H9 (cell line): Measurements from ENCODE around the gene TTC1. TPM values are rescaled to one million over a fixed set of nuclear protein-coding genes. Genes with fewer than 3 reads are reported as not detected.

Experiments used
- DNase-seq: peaks from one replicate; pipeline ENCODE4 v3.0.0-alpha.2; 2017
- H2AFZ ChIP-seq: one replicate; pipeline ENCODE4 v1.6.1; 2013; ENCODE audit warnings: mild to moderate bottlenecking, low read length, control low read depth, moderate library complexity
- H2AK5ac ChIP-seq: 2 replicates; pipeline ENCODE4 v1.6.1; 2013; ENCODE audit warnings: low read length, control low read depth, mixed read lengths; ENCODE audit not compliant: insufficient read length
- H2BK120ac ChIP-seq: one replicate; pipeline ENCODE4 v1.6.1; 2013; ENCODE audit warnings: low read depth, mild to moderate bottlenecking, low read length, control low read depth, inconsistent platforms; ENCODE audit not compliant: poor library complexity, severe bottlenecking
- H2BK12ac ChIP-seq: 2 replicates; pipeline ENCODE4 v1.6.1; 2013; ENCODE audit warnings: low read length, control low read depth, mixed read lengths, low read depth; ENCODE audit not compliant: insufficient read length
- H2BK15ac ChIP-seq: 2 replicates; pipeline ENCODE4 v1.6.1; 2013; ENCODE audit warnings: low read depth, low read length, control low read depth
- H2BK20ac ChIP-seq: one replicate; pipeline ENCODE4 v1.6.1; 2013; ENCODE audit warnings: low read depth, mild to moderate bottlenecking, low read length, control low read depth, inconsistent platforms; ENCODE audit not compliant: poor library complexity, severe bottlenecking
- H2BK5ac ChIP-seq: 2 replicates; pipeline ENCODE4 v1.6.1; 2013; ENCODE audit warnings: low read length, control low read depth, mixed read lengths; ENCODE audit not compliant: insufficient read length
- H3K14ac ChIP-seq: 2 replicates; pipeline ENCODE4 v1.6.1; 2013; ENCODE audit warnings: low read length, control low read depth; ENCODE audit not compliant: insufficient read depth
- H3K18ac ChIP-seq: 2 replicates; pipeline ENCODE4 v1.6.1; 2013; ENCODE audit warnings: low read depth, mild to moderate bottlenecking, mixed read lengths, low read length, control low read depth; ENCODE audit not compliant: insufficient read length
- H3K23ac ChIP-seq: 2 replicates; pipeline ENCODE4 v1.6.1; 2013; ENCODE audit warnings: low read length, control low read depth, mixed read lengths, low read depth; ENCODE audit not compliant: insufficient read length
- H3K23me2 ChIP-seq: 2 replicates; pipeline ENCODE4 v1.6.1; 2013; ENCODE audit warnings: low read depth, mild to moderate bottlenecking, mixed read lengths, low read length, control low read depth; ENCODE audit not compliant: insufficient read length, poor library complexity, severe bottlenecking
- H3K27ac ChIP-seq: 2 replicates; pipeline ENCODE4 v1.5.1; 2013; ENCODE audit warnings: low read length, control low read depth, mixed read lengths, low read depth; ENCODE audit not compliant: insufficient read length
- H3K27me3 ChIP-seq: 2 replicates; pipeline ENCODE4 v1.6.1; 2013; ENCODE audit warnings: low read length, control low read depth, inconsistent platforms; ENCODE audit not compliant: insufficient read depth
- H3K4ac ChIP-seq: 2 replicates; pipeline ENCODE4 v1.6.1; 2013; ENCODE audit warnings: low read depth, mild to moderate bottlenecking, control low read depth, inconsistent platforms, low read length, moderate library complexity
- H3K4me1 ChIP-seq: 2 replicates; pipeline ENCODE4 v1.6.1; 2013; ENCODE audit warnings: low read length, control low read depth, inconsistent platforms; ENCODE audit not compliant: insufficient read depth
- H3K4me2 ChIP-seq: 2 replicates; pipeline ENCODE4 v1.6.1; 2013; ENCODE audit warnings: low read length, control low read depth, mixed read lengths; ENCODE audit not compliant: insufficient read length, insufficient read depth
- H3K56ac ChIP-seq: 2 replicates; pipeline ENCODE4 v1.6.1; 2013; ENCODE audit warnings: low read depth, mild to moderate bottlenecking, mixed read lengths, low read length, control low read depth; ENCODE audit not compliant: insufficient read length
- H3K79me1 ChIP-seq: 2 replicates; pipeline ENCODE4 v1.6.1; 2013; ENCODE audit warnings: low read depth, mild to moderate bottlenecking, moderate library complexity, low read length, control low read depth, inconsistent platforms; ENCODE audit not compliant: insufficient read depth, poor library complexity, severe bottlenecking
- H3K79me2 ChIP-seq: 2 replicates; pipeline ENCODE4 v1.6.1; 2013; ENCODE audit warnings: low read length, control low read depth, inconsistent platforms; ENCODE audit not compliant: insufficient read depth
- H3K9ac ChIP-seq: 2 replicates; pipeline ENCODE4 v1.6.1; 2013; ENCODE audit warnings: low read length, control low read depth, mixed read lengths; ENCODE audit not compliant: insufficient read length; ENCODE audit errors: extremely low read depth
- H3K9me3 ChIP-seq: one replicate; pipeline ENCODE4 v1.6.1; 2013; ENCODE audit warnings: low read depth, low read length, inconsistent platforms; ENCODE audit not compliant: control insufficient read depth
- H3T11ph ChIP-seq: one replicate; pipeline ENCODE4 v1.6.1; 2013; ENCODE audit warnings: mild to moderate bottlenecking, low read length, control low read depth, inconsistent platforms
- H4K20me1 ChIP-seq: one replicate; pipeline ENCODE4 v1.6.1; 2013; ENCODE audit not compliant: control insufficient read depth, insufficient read length, insufficient read depth
- H4K5ac ChIP-seq: 2 replicates; pipeline ENCODE4 v1.6.1; 2013; ENCODE audit warnings: low read depth, mild to moderate bottlenecking, mixed read lengths, low read length, control low read depth; ENCODE audit not compliant: insufficient read length
- H4K8ac ChIP-seq: replicated peaks from 2 replicates; pipeline ENCODE4 v1.6.1; 2013; ENCODE audit warnings: low read length, control low read depth, mixed read lengths, low read depth; ENCODE audit not compliant: insufficient read length
- H4K91ac ChIP-seq: 2 replicates; pipeline ENCODE4 v1.6.1; 2013; ENCODE audit warnings: low read depth, mild to moderate bottlenecking, moderate library complexity, mixed read lengths, low read length, control low read depth; ENCODE audit not compliant: insufficient read length
- H3K27ac Mint-ChIP-seq, 3 experiments: 2 replicates in 2 of 3; 3 replicates in 1 of 3; pipeline ENCODE4 v1.8.0; 2020 to 2021; ENCODE audit warnings: mixed read lengths in 3 of 3, mild to moderate bottlenecking in 1 of 3, moderate library complexity in 1 of 3
- H3K27me3 Mint-ChIP-seq: 2 replicates; pipeline ENCODE4 v1.8.0; 2021; ENCODE audit warnings: low read depth, mild to moderate bottlenecking, moderate library complexity, mixed read lengths
- H3K36me3 Mint-ChIP-seq, 3 experiments: 2 replicates in 2 of 3; 3 replicates in 1 of 3; pipeline ENCODE4 v1.8.0; 2020 to 2021; ENCODE audit warnings: low read depth in 3 of 3, mixed read lengths in 3 of 3; ENCODE audit not compliant: insufficient read depth in 1 of 3
- H3K4me1 Mint-ChIP-seq, 2 experiments: 2 replicates each; pipeline ENCODE4 v1.8.0; 2020; ENCODE audit warnings: mixed read lengths in 2 of 2
- H3K4me3 Mint-ChIP-seq, 2 experiments: 2 replicates in 1 of 2; 3 replicates in 1 of 2; pipeline ENCODE4 v1.8.0; 2020 to 2021; ENCODE audit warnings: mild to moderate bottlenecking in 2 of 2, mixed read lengths in 2 of 2, moderate library complexity in 1 of 2
- H3K9me3 Mint-ChIP-seq, 2 experiments: 2 replicates in 1 of 2; 3 replicates in 1 of 2; pipeline ENCODE4 v1.8.0; 2020; ENCODE audit warnings: mild to moderate bottlenecking in 2 of 2, mixed read lengths in 2 of 2, moderate library complexity in 1 of 2
- CTCF ChIP-seq: fragments of 200-600 bp; sonication (generic); conservative IDR thresholded peaks from 3 replicates; pipeline ENCODE4 v1.8.0; 2021; ENCODE audit warnings: antibody characterized with exemption, mild to moderate bottlenecking
- WGBS: extraction: QIAGEN DNeasy Blood & Tissue Kit; methylation state at CpG from one replicate; pipeline ENCODE4 v1.1.7; 2013; ENCODE audit warnings: missing lambda C conversion rate, low lambda C conversion rate, mixed read lengths; ENCODE audit not compliant: insufficient read length; ENCODE audit errors: extremely low coverage; 5-methylcytosine and 5-hydroxymethylcytosine counted together
- long read RNA-seq: library from polyadenylated mRNA; unstranded; transcript quantifications from one replicate; pipeline ENCODE4 v2.0.0, GENCODE V29; 2020
- total RNA-seq: library from RNA; stranded (reverse); gene quantifications from 2 replicates; pipeline ENCODE4 v1.2.1, GENCODE V29; 2021

The TTC1 gene
- 62.6 and 63.3 TPM in 2 replicates for total RNA-seq
- long read RNA-seq, transcript TTC1-205 (8 exons, 1,432 nt), result minor isoform, 18 of 201 reads
- long read RNA-seq, transcript TTC1-201 (8 exons, 1,467 nt), result major isoform, 148 of 201 reads
- long read RNA-seq, partial matches to known transcripts, result 18 of 201 reads
- long read RNA-seq, other reads (novel, unspliced or antisense), result 16 of 201 reads

- peak within 1 kb of the TSS; percentile 97 to 99 for H3K4me3 Mint-ChIP-seq
- no peaks in the 10 kb centered on the region; a peak in 1 of 5 replicates for H3K9me3 Mint-ChIP-seq
- peak; percentile 96 for DNase-seq
- Histone ChIP-seq H4K91ac (no peak within 1 kb of the TSS), H3K56ac (peak within 1 kb of the TSS; percentile 47), H3K23ac (no peak within 1 kb of the TSS), H3K27me3 (no peaks in the 10 kb centered on the region), H3K4me1 (no peaks in the 10 kb centered on the region; the same call in 1 of the 2 replicates), H2BK120ac (no peak within 1 kb of the TSS), H3T11ph (no peak within 1 kb of the TSS), H3K23me2 (peaks cover 9% of the 10 kb centered on the region), H4K5ac (peak within 1 kb of the TSS; percentile 80), H3K9ac (peak within 1 kb of the TSS; percentile 98), H3K79me2 (peaks cover 16% of the 10 kb centered on the region; the same call in 1 of the 2 replicates), H2BK15ac (no peak within 1 kb of the TSS), H4K8ac (no peak within 1 kb of the TSS), H3K9me3 (no peaks in the 10 kb centered on the region), H3K79me1 (peaks cover 9% of the 10 kb centered on the region), H3K27ac (no peak within 1 kb of the TSS), H3K14ac (peak within 1 kb of the TSS; percentile 68; the same call in 1 of the 2 replicates), H2BK5ac (peak within 1 kb of the TSS; percentile 66), H3K18ac (peak within 1 kb of the TSS; percentile 82), H4K20me1 (no peaks in the 10 kb centered on the region), H3K4ac (no peak within 1 kb of the TSS), H2BK12ac (no peak within 1 kb of the TSS), H2AK5ac (no peak within 1 kb of the TSS), H3K4me2 (peak within 1 kb of the TSS; percentile 88), H2BK20ac (no peak within 1 kb of the TSS), H2AFZ (peak within 1 kb of the TSS; percentile 70)
- H3K36me3 Mint-ChIP-seq, result peaks cover 16 to 32% (median 27%) of the 10 kb centered on the region in 3 experiments; a peak in 6 of 7 replicates
- H3K27ac Mint-ChIP-seq, result peak within 1 kb of the TSS; percentile 99 to 100 (median 99)
- no peak for TF ChIP-seq CTCF
- WGBS, result no CpG with 5 or more reads among the region's 31 CpGs
- H3K27me3 Mint-ChIP-seq, result no peaks in the 10 kb centered on the region; the same call in 1 of the 2 replicates
- peaks cover 11 to 16% of the 10 kb centered on the region in 2 experiments for H3K4me1 Mint-ChIP-seq
These were observed at the start of gene TTC1 for GRCh38 chr5:160008877-160009590. Gene TTC1, plus strand, starts transcription at chr5:160009139. Its CDS starts 1,390 bp downstream, at chr5:160010529.
